HepG2 (cell line): ENCODE data around the gene DIPK1A. TPM values are rescaled to one million over a fixed set of nuclear protein-coding genes. Genes with fewer than 3 reads are reported as not detected.

Experiments used
- ATAC-seq: fragments of 200-7000 bp; cut with Tn5 transposase; 3 replicates; pipeline ENCODE4 v1.9.1; 2020; ENCODE audit warnings: mild to moderate bottlenecking, moderate library complexity
- BruUV-seq: library from RNA; stranded (reverse); fragments of 400-500 nt; replicated peaks from 2 replicates; lab custom pipeline; 2021; lab: Mats Ljungman, UMichigan
- CTCF ChIA-PET: fragments of 300-600 bp; formaldehyde crosslinking; extraction: SDS; loops from one replicate; lab custom pipeline; 2021; ENCODE audit warnings: low total read pairs, inconsistent platforms, low intra/inter-chr PET ratio; lab: Yijun Ruan, JAX
- POLR2A ChIA-PET: fragments of 350-600 bp; sonication (Branson Sonifier 250); formaldehyde crosslinking; loops from one replicate; lab custom pipeline; 2020; ENCODE audit warnings: antibody characterized with exemption, inconsistent platforms; lab: Yijun Ruan, JAX
- DNase-seq: peaks from one replicate; pipeline ENCODE4 v3.0.0-alpha.2; 2015; ENCODE audit warnings: low spot score
- FAIRE-seq: peaks from 3 replicates; lab custom pipeline; 2011; peaks lifted over from hg19 to GRCh38; lab: Jason Lieb, UNC
- H2AFZ ChIP-seq: one replicate; pipeline ENCODE4 v1.6.1; 2011; ENCODE audit warnings: low read length, inconsistent platforms
- H3K27ac ChIP-seq: fragments of 300-600 bp; 3 replicates; pipeline ENCODE4 v1.8.0; 2011; ENCODE audit warnings: mixed run types, mild to moderate bottlenecking, mixed read lengths, low read length, inconsistent platforms; ENCODE audit not compliant: insufficient read depth; ENCODE audit errors: extremely low read length
- H3K27me3 ChIP-seq, 2 experiments: fragments of 200-600 bp in 1 of 2; 2 replicates in 1 of 2; 3 replicates in 1 of 2; pipeline versions ENCODE4 v1.6.0 to v1.8.0; 2011; ENCODE audit warnings: low read length in 2 of 2, mild to moderate bottlenecking in 2 of 2, moderate library complexity in 2 of 2, inconsistent platforms in 1 of 2; ENCODE audit not compliant: insufficient read depth in 2 of 2, control insufficient read depth in 1 of 2
- H3K36me3 ChIP-seq, 2 experiments: fragments of 200-600 bp in 1 of 2; replicated peaks in 1 of 2; 2 replicates in 1 of 2; 3 replicates in 1 of 2; pipeline versions ENCODE4 v1.5.1 to v1.8.0; 2011; ENCODE audit warnings: low read length in 2 of 2, inconsistent platforms in 1 of 2; ENCODE audit not compliant: insufficient read depth in 2 of 2, control insufficient read depth in 1 of 2
- H3K4me1 ChIP-seq: 2 replicates; pipeline ENCODE4 v1.5.1; 2012; ENCODE audit warnings: low read length, inconsistent platforms; ENCODE audit not compliant: insufficient read depth
- H3K4me2 ChIP-seq: 2 replicates; pipeline ENCODE4 v1.6.0; 2011; ENCODE audit warnings: low read depth, low read length, inconsistent platforms
- H3K4me3 ChIP-seq, 3 experiments: fragments of 200-600 bp in 1 of 3; sonication (generic), shearing (Covaris generic) in 1 of 3; replicated peaks in 1 of 3; 2 replicates each; pipeline ENCODE4 v1.5.1; 2011 to 2016; ENCODE audit warnings: low read length in 3 of 3, inconsistent platforms in 2 of 3, low read depth in 2 of 3, mild to moderate bottlenecking in 2 of 3, control low read depth in 1 of 3, mixed read lengths in 1 of 3; ENCODE audit not compliant: insufficient read depth in 1 of 3
- H3K79me2 ChIP-seq: one replicate; pipeline ENCODE4 v1.6.1; 2011; ENCODE audit warnings: low read length, inconsistent platforms; ENCODE audit not compliant: insufficient read depth
- H3K9ac ChIP-seq: 2 replicates; pipeline ENCODE4 v1.6.0; 2011; ENCODE audit warnings: mild to moderate bottlenecking, low read depth, low read length, inconsistent platforms; ENCODE audit not compliant: insufficient read depth
- H3K9me3 ChIP-seq: 2 replicates; pipeline ENCODE4 v1.5.1; 2012; ENCODE audit warnings: mild to moderate bottlenecking, low read length
- H4K20me1 ChIP-seq: 2 replicates; pipeline ENCODE4 v1.6.0; 2011; ENCODE audit warnings: inconsistent platforms, mild to moderate bottlenecking, low read length, moderate library complexity; ENCODE audit not compliant: insufficient read depth
- AHR ChIP-seq: IDR thresholded peaks from 2 replicates; pipeline ENCODE4 v1.6.1; 2018; ENCODE audit warnings: missing genetic modification reagents, missing compliant biosample characterization
- FOXO1 ChIP-seq: sonication (generic); formaldehyde crosslinking; IDR thresholded peaks from 2 replicates; pipeline ENCODE4 v1.4.0; 2020; ENCODE audit warnings: missing genetic modification reagents
- KLF11 ChIP-seq: IDR thresholded peaks from 2 replicates; pipeline ENCODE4 v1.6.1; 2016; ENCODE audit warnings: missing compliant biosample characterization
- REPIN1 ChIP-seq: sonication (generic); formaldehyde crosslinking; IDR thresholded peaks from 2 replicates; pipeline ENCODE4 v1.8.0; 2022; ENCODE audit warnings: missing genetic modification reagents, low read depth, mild to moderate bottlenecking, borderline replicate concordance
- SOX6 ChIP-seq, 2 experiments: fragments of 450-650 bp in 1 of 2; sonication (generic) in 1 of 2; formaldehyde crosslinking in 1 of 2; IDR thresholded peaks; 2 replicates each; pipeline versions ENCODE4 v1.4.0 to v1.6.1; 2017 to 2020; ENCODE audit warnings: antibody characterized with exemption in 1 of 2, mild to moderate bottlenecking in 1 of 2, missing genetic modification reagents in 1 of 2
- STAG1 ChIP-seq: sonication (generic); formaldehyde crosslinking; IDR thresholded peaks from 2 replicates; pipeline ENCODE4 v1.4.0; 2020; ENCODE audit warnings: missing genetic modification reagents
- XRCC5 ChIP-seq: fragments of 200-400 bp; formaldehyde crosslinking; optimal IDR thresholded peaks from 2 replicates; pipeline ENCODE3; 2017; ENCODE audit warnings: mild to moderate bottlenecking, low read length
- ZNF30 ChIP-seq: sonication (generic); formaldehyde crosslinking; IDR thresholded peaks from 2 replicates; pipeline ENCODE4 v1.5.0; 2020; ENCODE audit warnings: mild to moderate bottlenecking, missing genetic modification reagents
- ZNF569 ChIP-seq: sonication (generic); formaldehyde crosslinking; IDR thresholded peaks from 2 replicates; pipeline ENCODE4 v1.5.0; 2020; ENCODE audit warnings: mild to moderate bottlenecking, missing genetic modification reagents, moderate library complexity, borderline replicate concordance
- ZNF616 ChIP-seq: sonication (generic); formaldehyde crosslinking; IDR thresholded peaks from 2 replicates; pipeline ENCODE4 v1.5.0; 2020; ENCODE audit warnings: low read depth, mild to moderate bottlenecking, missing genetic modification reagents
- ZNF839 ChIP-seq: sonication (generic); formaldehyde crosslinking; IDR thresholded peaks from 2 replicates; pipeline ENCODE4 v1.4.0; 2020; ENCODE audit warnings: missing genetic modification reagents, mild to moderate bottlenecking, borderline replicate concordance
- WGBS: methylation state at CpG from one replicate; pipeline ENCODE4 v1.1.6; 2017; ENCODE audit warnings: low lambda C conversion rate; 5-methylcytosine and 5-hydroxymethylcytosine counted together
- in situ Hi-C: cut with HindIII; loops from 2 replicates; pipeline ENCODE4 v1.10.0; 2017; ENCODE audit warnings: low pct_unique_long_range_greater_than_20kb; ENCODE audit not compliant: extremely low pct_ligation_motif_present
- intact Hi-C: fragments of 100-400 bp; cut with micrococcal nuclease; formaldehyde crosslinking; loops from one replicate; pipeline ENCODE4 v1.10.0; 2022; ENCODE audit not compliant: unreplicated experiment
- polyA plus RNA-seq, 8 experiments: library from polyadenylated mRNA; depleted of rRNA in 3 of 8; stranded (reverse) in 7 of 8; unstranded in 1 of 8; fragments of >200 nt; fragmentation: Illumina TruSeq in 4 of 8; extraction: Trizol in 4 of 8; gene quantifications; 2 replicates each; pipeline versions ENCODE4 v1.2.1 to v1.2.3, GENCODE V29; 2011 to 2016; ENCODE audit warnings: low read depth in 4 of 8, missing spikeins in 1 of 8, mixed read lengths in 1 of 8; ENCODE audit not compliant: insufficient read depth in 1 of 8
- total RNA-seq, 5 experiments: library from RNA; depleted of rRNA; stranded (reverse); fragments of >200 nt; fragmentation: Illumina TruSeq; extraction: Trizol; gene quantifications; 2 replicates each; pipeline ENCODE4 v1.2.3, GENCODE V29; 2016; ENCODE audit warnings: low read depth in 1 of 5
- TF ChIP-seq, protein P1 (sequence below): sonication (generic); formaldehyde crosslinking; IDR thresholded peaks from 2 replicates; pipeline ENCODE4 v1.5.0; 2020; ENCODE audit warnings: mild to moderate bottlenecking, missing genetic modification reagents, moderate library complexity
- TF ChIP-seq, protein P2 (sequence below): sonication (generic); formaldehyde crosslinking; IDR thresholded peaks from 2 replicates; pipeline ENCODE4 v1.4.0; 2020; ENCODE audit warnings: mild to moderate bottlenecking, low read depth, missing genetic modification reagents

The DIPK1A gene
- total and polyA plus RNA-seq, 2 of the 13 experiments (the other 11 are each of a cell fraction or from before 2014, with no cell fraction given), result 8.4 TPM

DNA sequence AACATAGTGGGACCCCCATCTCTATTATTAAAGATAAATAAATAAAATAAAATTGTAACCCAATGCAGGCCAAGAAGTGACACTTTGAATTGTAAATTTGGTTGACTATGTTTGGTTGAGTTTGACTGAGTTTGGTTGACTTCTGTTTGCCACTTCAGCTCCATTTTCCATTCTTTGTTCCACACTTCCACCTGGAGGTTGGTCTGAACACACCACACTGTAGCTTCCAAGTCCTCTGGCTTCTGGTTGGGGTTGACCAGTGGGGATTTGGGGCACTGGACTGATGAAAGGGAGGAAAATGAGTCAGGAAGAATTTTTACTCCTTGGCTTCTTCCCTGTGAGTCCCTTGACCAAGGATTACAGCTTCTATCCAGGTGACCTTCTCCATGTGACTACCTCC is 40.6 kb upstream of the DIPK1A start:
- Histone ChIP-seq H3K27ac (no peak overlapping the region), H4K20me1 (no peaks in the 10 kb centered on the region), H3K9ac (no peak overlapping the region), H3K4me3 (no peak overlapping the region), H3K36me3 (no peaks in the 10 kb centered on the region), H3K27me3 (peaks cover 0 to 11% of the 10 kb centered on the region in 2 experiments; a peak in 2 of 5 replicates), H3K4me2 (no peak overlapping the region), H2AFZ (no peak overlapping the region), H3K79me2 (no peaks in the 10 kb centered on the region), H3K4me1 (no peaks in the 10 kb centered on the region), H3K9me3 (no peaks in the 10 kb centered on the region)
- BruUV-seq, result no TSS peak
- no peak for TF ChIP-seq REPIN1
- TF ChIP-seq, protein P1, sequence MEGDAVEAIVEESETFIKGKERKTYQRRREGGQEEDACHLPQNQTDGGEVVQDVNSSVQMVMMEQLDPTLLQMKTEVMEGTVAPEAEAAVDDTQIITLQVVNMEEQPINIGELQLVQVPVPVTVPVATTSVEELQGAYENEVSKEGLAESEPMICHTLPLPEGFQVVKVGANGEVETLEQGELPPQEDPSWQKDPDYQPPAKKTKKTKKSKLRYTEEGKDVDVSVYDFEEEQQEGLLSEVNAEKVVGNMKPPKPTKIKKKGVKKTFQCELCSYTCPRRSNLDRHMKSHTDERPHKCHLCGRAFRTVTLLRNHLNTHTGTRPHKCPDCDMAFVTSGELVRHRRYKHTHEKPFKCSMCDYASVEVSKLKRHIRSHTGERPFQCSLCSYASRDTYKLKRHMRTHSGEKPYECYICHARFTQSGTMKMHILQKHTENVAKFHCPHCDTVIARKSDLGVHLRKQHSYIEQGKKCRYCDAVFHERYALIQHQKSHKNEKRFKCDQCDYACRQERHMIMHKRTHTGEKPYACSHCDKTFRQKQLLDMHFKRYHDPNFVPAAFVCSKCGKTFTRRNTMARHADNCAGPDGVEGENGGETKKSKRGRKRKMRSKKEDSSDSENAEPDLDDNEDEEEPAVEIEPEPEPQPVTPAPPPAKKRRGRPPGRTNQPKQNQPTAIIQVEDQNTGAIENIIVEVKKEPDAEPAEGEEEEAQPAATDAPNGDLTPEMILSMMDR (CRISPR knock-in tag), result peak; percentile 32; the same call in 1 of the 2 replicates
- TF ChIP-seq STAG1 (CRISPR knock-in tag), result peak; percentile 38
- FAIRE-seq (no peak), DNase-seq (no peak), ATAC-seq (no peak; the same call in 2 of the 3 replicates)
- POLR2A ChIA-PET, result no interaction called here
- intact Hi-C loops (no loop called here), in situ Hi-C loops (no loop called here)
- CTCF ChIA-PET, result no interaction called here

DNA sequence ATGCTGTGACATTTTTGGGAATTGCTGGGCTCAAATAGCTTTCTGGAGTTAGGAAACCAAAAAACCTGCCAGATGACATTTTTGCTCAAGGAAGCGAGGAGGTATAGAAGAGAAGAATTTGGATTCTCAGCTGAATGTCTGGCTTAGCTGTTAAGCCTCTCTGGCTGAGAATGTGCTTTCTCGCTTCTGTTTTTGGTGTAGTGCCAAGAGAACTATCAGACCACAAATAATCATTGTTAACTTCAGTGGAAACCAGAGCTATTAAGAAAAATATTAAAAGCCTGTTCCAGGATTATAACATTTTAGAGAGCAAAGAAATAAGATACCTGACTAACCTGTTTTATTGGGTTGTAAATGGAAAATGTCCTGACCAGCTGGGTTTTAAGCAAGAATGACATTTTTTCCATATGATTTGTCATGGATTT is 39.5 kb upstream of the DIPK1A start:
- H3K79me2 ChIP-seq, result no peaks in the 10 kb centered on the region
- no TSS peak for BruUV-seq
- FAIRE-seq, result no peak
- H3K36me3 ChIP-seq, result no peaks in the 10 kb centered on the region
- H4K20me1 ChIP-seq, result no peaks in the 10 kb centered on the region
- no peaks in the 10 kb centered on the region for H3K9me3 ChIP-seq
- no peak overlapping the region for H2AFZ ChIP-seq
- H3K27ac ChIP-seq, result no peak overlapping the region
- peaks cover 0 to 11% of the 10 kb centered on the region in 2 experiments; a peak in 3 of 5 replicates for H3K27me3 ChIP-seq
- WGBS, result 5% methylated on average over 1 of the region's 2 CpGs
- ATAC-seq, result no peak
- intact Hi-C loops, result no loop called here
- in situ Hi-C loops, result no loop called here
- DNase-seq, result no peak
- no peak overlapping the region for H3K4me3 ChIP-seq
- H3K9ac ChIP-seq, result no peak overlapping the region
- H3K4me2 ChIP-seq, result no peak overlapping the region
- CTCF ChIA-PET, result no interaction called here
- POLR2A ChIA-PET, result no interaction called here
- H3K4me1 ChIP-seq, result peaks cover 6% of the 10 kb centered on the region
- TF ChIP-seq AHR (no peak), ZNF839 (CRISPR knock-in tag) (no peak), ZNF30 (CRISPR knock-in tag) (no peak), ZNF569 (CRISPR knock-in tag) (no peak), FOXO1 (no peak), KLF11 (CRISPR knock-in tag) (no peak), ZNF616 (CRISPR knock-in tag) (no peak), XRCC5 (no peak), SOX6 (IDR thresholded peaks at IDR 0.05) (no peak), SOX6 (CRISPR knock-in tag; IDR thresholded peaks at IDR 0.05) (no peak)
- TF ChIP-seq, protein P2, sequence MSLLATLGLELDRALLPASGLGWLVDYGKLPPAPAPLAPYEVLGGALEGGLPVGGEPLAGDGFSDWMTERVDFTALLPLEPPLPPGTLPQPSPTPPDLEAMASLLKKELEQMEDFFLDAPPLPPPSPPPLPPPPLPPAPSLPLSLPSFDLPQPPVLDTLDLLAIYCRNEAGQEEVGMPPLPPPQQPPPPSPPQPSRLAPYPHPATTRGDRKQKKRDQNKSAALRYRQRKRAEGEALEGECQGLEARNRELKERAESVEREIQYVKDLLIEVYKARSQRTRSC (CRISPR knock-in tag), result no peak
